GM19239 (cell line): Measurements from ENCODE around the gene NFIA.

Source experiments
- DNase-seq: peaks from one replicate; pipeline ENCODE4 v3.0.0; 2011; ENCODE audit warnings: low spot score; ENCODE audit not compliant: insufficient read length
- FAIRE-seq: peaks from 2 replicates; lab custom pipeline; 2011; peaks lifted over from hg19 to GRCh38; lab: Jason Lieb, UNC

The NFIA gene

GRCh38 chr1:61486783-61487536, 404.6 kb downstream of the NFIA start:
- FAIRE-seq = no peak

GRCh38 chr1:61487801-61488200, 405.4 kb downstream of the NFIA start:
- DNase-seq (no peak), FAIRE-seq (no peak)

More at GRCh38 chr1:61486783-61487536, 404.6 kb downstream of the NFIA start:
- DNase-seq = no peak

DNA sequence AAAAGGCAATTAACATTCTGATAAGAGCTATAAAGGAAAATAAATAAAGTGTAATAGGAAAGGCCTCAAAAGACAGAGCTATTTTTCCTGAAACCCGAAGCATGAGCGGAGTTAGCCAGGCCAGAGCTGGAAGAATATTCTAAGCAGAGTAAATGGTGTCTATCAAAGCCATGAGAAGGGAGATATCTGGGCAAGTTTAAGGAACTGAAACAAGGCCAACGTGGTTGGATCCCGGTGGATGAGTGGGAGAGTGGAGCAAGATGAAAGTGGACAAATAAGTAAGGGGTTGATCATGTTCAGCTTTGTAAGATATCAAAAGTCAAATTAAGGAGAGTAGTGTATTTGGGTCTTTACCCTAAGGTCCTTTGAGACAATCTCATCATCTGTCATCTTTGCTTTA, 408.6 kb downstream of the NFIA start:
- no peak for FAIRE-seq
- DNase-seq = no peak

GRCh38 chr1:61491497-61491896, 409.1 kb downstream of the NFIA start:
- no peak for FAIRE-seq
- no peak for DNase-seq

DNA sequence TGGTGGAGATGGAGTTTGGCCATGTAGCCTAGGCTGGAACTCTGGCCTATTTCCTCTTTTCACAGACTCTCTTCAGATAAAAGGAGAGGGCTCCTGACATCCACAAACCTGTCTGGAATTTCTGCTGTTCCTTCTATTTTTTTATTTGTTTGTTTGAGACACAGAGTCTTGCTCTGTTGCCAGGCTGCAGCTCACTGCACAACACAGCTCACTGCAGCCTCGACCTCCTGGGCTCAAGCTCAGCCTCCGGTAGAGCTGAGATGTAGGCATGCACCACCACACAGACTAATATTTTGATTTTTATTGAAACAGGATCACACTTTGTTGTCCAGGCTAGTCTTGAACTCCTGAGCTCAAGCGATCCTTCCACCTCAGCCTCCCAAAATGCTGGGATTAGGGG, 411.6 kb downstream of the NFIA start:
- FAIRE-seq = no peak
- no peak for DNase-seq

DNA sequence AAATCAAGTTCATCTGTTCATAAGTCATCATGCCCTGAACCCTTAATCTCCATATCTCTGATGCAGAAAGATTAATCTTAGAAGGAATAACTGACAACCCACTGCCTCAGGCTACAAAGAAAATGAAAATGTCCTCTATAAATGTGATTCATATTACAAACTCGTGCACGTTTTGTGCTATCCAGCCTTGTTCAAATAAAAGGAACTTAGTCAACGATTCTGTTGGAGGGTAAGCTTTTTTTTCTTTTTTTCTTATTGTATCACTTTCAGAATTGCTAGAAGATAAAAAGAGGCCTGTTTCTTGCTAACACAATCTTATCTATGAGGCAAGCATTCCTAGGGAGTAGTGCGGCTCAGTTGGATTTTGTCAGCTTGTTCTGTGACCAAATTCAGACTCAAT, 414.1 kb downstream of the NFIA start:
- DNase-seq (no peak), FAIRE-seq (no peak)

DNA sequence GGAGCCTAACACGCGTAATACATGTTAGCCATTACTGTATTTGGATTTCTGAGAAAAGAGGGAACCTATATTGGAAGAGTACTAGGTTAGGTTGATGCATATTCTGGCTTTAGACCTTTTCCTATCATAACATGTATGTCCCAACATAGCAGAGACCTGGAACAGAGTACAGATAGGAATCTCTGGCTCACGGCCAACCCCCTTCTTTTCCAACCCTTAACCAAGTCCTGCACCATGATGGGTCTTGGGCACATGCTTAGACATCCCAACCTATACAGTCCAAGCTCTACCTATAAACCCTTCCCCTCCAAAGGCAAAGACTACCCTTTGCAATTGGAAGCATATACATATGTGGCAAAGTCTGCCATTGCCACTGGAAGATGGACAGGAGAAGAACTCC, 414.7 kb downstream of the NFIA start:
- FAIRE-seq (no peak), DNase-seq (no peak)

- DNase-seq (no peak), FAIRE-seq (no peak)
Measured at GRCh38 chr1:61498342-61498741, 416.0 kb downstream of the NFIA start.

DNA sequence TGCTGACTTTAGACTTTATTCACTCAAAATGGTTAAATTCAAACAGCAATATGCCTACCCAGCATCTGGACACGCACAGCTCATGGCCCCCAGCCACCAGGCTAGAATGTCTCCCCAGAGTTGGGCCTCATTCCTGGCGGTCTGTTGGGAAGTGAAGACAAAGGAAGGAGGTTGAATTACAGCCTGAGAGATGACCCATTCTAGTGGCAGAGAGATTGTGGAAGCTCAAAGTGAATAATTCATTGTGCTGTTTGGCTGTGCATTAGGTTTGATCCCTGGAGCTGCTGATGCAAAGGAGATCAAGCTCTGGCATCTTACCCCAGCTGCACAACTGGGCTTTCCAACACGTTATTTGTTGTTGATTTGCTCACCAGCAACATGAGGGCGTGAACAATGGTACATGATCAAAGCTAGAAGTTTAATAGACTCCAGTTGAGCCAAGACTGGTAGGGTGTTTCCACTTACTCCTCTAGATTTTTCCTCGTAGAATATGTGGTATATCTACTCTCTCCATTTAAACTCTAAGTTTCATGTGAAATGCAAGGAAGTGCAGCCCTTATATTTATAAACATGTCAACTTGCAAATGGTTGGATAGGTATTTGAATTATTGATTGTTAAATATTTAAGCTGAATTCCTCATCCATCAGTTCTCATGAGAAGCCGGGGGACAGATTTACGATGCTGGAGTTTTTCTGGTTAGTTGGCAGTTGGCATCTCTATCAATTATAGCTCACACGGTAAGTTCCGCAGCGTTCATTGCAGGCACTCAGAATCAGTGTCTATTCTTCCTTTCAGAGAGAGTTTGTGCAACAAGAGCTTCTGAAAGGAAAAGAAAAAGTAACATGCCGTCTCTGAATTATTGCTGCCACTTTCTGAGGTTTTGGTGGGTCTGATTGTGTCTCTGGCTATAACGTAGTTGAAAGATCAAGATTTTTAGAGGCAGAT, 419.9 kb downstream of the NFIA start:
- no peak for DNase-seq

GRCh38 chr1:61504305-61504704, 421.9 kb downstream of the NFIA start:
- DNase-seq = no peak
- FAIRE-seq = no peak

More for the DNA sequence above, 419.9 kb downstream of the NFIA start:
- no peak for FAIRE-seq

- DNase-seq (no peak), FAIRE-seq (no peak)
Measured at GRCh38 chr1:61504852-61505390, 422.6 kb downstream of the NFIA start.

- FAIRE-seq (no peak), DNase-seq (no peak)
Measured at GRCh38 chr1:61506236-61506635, 423.9 kb downstream of the NFIA start.

DNA sequence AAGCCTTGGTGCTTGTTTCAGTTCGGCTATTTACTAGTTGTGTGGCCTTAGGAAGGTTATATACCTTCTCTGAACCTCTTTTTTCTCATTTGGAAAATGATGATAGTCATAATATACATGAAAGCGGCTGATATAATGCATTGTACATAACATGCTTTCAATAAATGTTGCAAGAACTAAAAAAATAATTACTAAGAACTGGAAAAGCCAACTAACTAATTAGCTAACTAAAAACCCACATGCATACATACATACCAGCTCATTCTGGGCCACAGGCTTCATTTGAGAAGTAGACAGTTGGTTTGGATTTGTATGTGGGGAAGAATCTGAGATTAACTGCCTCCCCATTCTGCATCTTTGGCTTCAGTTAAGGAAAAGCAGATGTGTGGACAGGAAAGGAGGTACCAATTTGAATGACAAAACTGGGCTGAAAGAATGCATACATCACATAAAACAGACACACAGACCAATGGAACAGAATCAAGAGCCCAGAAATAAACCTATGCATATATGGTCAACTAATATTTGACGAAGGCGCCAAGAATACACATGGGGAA, 424.7 kb downstream of the NFIA start:
- no peak for DNase-seq
- no peak for FAIRE-seq
